Gastrocnemius medialis (tissue), 4 donors: ENCODE results near the gene LPCAT1. TPM values are rescaled to one million over a fixed set of nuclear protein-coding genes. Genes with fewer than 3 reads are reported as not detected.

Source experiments
- ATAC-seq, 2 donors: fragments of 150-250 bp; one replicate each; pipeline ENCODE4 v1.9.1; 2016
- DNase-seq, 2 donors: peaks; one replicate each; pipeline ENCODE4 v3.0.0-alpha.2; 2019
- H3K27ac ChIP-seq, 4 donors: fragments of 200-600 bp; sonication (generic); 1 replicate in 1 of 4; 2 replicates in 3 of 4; pipeline ENCODE4 v1.5.1; 2016 to 2018; ENCODE audit warnings: mild to moderate bottlenecking in 2 of 4, moderate library complexity in 1 of 4
- H3K27me3 ChIP-seq, 3 donors: fragments of 200-600 bp; sonication (generic) in 2 of 3; 1 replicate in 1 of 3; 2 replicates in 2 of 3; pipeline versions ENCODE4 v1.5.1 to v1.6.0; 2016 to 2019; ENCODE audit warnings: mild to moderate bottlenecking in 1 of 3, moderate library complexity in 1 of 3
- H3K36me3 ChIP-seq, 2 donors: fragments of 200-600 bp; sonication (generic) in 1 of 2; one replicate each; pipeline ENCODE4 v1.5.1; 2017 to 2018
- H3K4me1 ChIP-seq, 2 donors: fragments of 200-600 bp; sonication (generic) in 1 of 2; one replicate each; pipeline ENCODE4 v1.5.1; 2016 to 2017; ENCODE audit warnings: mild to moderate bottlenecking in 2 of 2
- H3K4me3 ChIP-seq, 4 donors: fragments of 200-600 bp; sonication (generic) in 3 of 4; 1 replicate in 1 of 4; 2 replicates in 3 of 4; pipeline ENCODE4 v1.5.1; 2016 to 2019; ENCODE audit warnings: mild to moderate bottlenecking in 2 of 4
- H3K9me3 ChIP-seq, 3 donors: fragments of 200-600 bp; sonication (generic) in 2 of 3; 1 replicate in 1 of 3; 2 replicates in 2 of 3; pipeline ENCODE4 v1.5.1; 2016 to 2019
- CTCF ChIP-seq, 5 experiments: fragments of 450-650 bp in 3 of 5; fragments of 200-600 bp in 2 of 5; sonication (generic) in 2 of 5; IDR thresholded peaks in 4 of 5; conservative IDR thresholded peaks in 1 of 5; 1 replicate in 4 of 5; 2 replicates in 1 of 5; pipeline ENCODE4 v1.5.1; 2016 to 2019; ENCODE audit warnings: antibody characterized with exemption in 5 of 5, mild to moderate bottlenecking in 3 of 5, moderate library complexity in 3 of 5
- POLR2A ChIP-seq, 2 donors: fragments of 450-650 bp; IDR thresholded peaks; one replicate each; pipeline ENCODE4 v1.6.1; 2017; ENCODE audit warnings: antibody characterized with exemption in 2 of 2, mild to moderate bottlenecking in 2 of 2, moderate library complexity in 2 of 2
- in situ Hi-C, 4 donors: fragments of 200-750 bp; cut with MboI; loops; one replicate each; pipeline versions ENCODE4 v1.15.0 to v1.8.0; 2017; ENCODE audit warnings: low sequenced_read_pairs in 4 of 4
- intact Hi-C: fragments of 100-400 bp; cut with DNase I; formaldehyde crosslinking; loops from one replicate; pipeline ENCODE4 v1.15.1; 2023; ENCODE audit warnings: low total_unique reads
- total RNA-seq, 4 donors: library from RNA; depleted of rRNA; stranded (reverse); fragments of >200 nt; gene quantifications; one replicate each; pipeline versions ENCODE4 v1.1.0 to v1.2.3, GENCODE V29; 2016

The LPCAT1 gene
- total RNA-seq, 4 donors from 2014 or later = 1.4 to 9.2 (median 4.2) TPM

GRCh38 chr5:1504069-1504595 is 19.6 kb downstream of the LPCAT1 start:
- Histone ChIP-seq H3K27me3 (no peaks in the 10 kb centered on the region), H3K27ac (no peak overlapping the region), H3K36me3 (no peaks in the 10 kb centered on the region), H3K4me3 (no peak overlapping the region), H3K9me3 (no peaks in the 10 kb centered on the region), H3K4me1 (peaks cover 0 to 3% of the 10 kb centered on the region in 2 donors)
- no peak for ATAC-seq
- TF ChIP-seq POLR2A (IDR thresholded peaks at IDR 0.05) = no peak
- TF ChIP-seq CTCF (IDR thresholded peaks at IDR 0.05 in 4 of 5, conservative IDR thresholded peaks at IDR 0.05 in 1 of 5) = no peak
- intact Hi-C loops = no loop called here
- in situ Hi-C loops = no loop called here
- no peak for DNase-seq

GRCh38 chr5:1503241-1504068 is 20.3 kb downstream of the LPCAT1 start:
- intact Hi-C loops = no loop called here
- in situ Hi-C loops = no loop called here
- no peak overlapping the region for H3K4me3 ChIP-seq

GRCh38 chr5:1502737-1503120 is 21.0 kb downstream of the LPCAT1 start:
- no peaks in the 10 kb centered on the region for H3K9me3 ChIP-seq
- intact Hi-C loops = no loop called here
- TF ChIP-seq POLR2A (IDR thresholded peaks at IDR 0.05) (no peak), CTCF (IDR thresholded peaks at IDR 0.05 in 4 of 5, conservative IDR thresholded peaks at IDR 0.05 in 1 of 5) (no peak)
- no peak overlapping the region for H3K4me3 ChIP-seq
- DNase-seq (no peak), ATAC-seq (no peak)
- in situ Hi-C loops = no loop called here
- no peaks in the 10 kb centered on the region for H3K36me3 ChIP-seq
- no peak overlapping the region for H3K27ac ChIP-seq
- H3K4me1 ChIP-seq = peaks cover 0 to 3% of the 10 kb centered on the region in 2 donors
- H3K27me3 ChIP-seq = no peaks in the 10 kb centered on the region

More at GRCh38 chr5:1503241-1504068, 20.3 kb downstream of the LPCAT1 start:
- Histone ChIP-seq H3K9me3 (no peaks in the 10 kb centered on the region), H3K36me3 (no peaks in the 10 kb centered on the region), H3K27me3 (no peaks in the 10 kb centered on the region), H3K27ac (no peak overlapping the region), H3K4me1 (peaks cover 0 to 3% of the 10 kb centered on the region in 2 donors)
- no peak for ATAC-seq
- DNase-seq = peak; percentile 22 to 42
- TF ChIP-seq POLR2A (IDR thresholded peaks at IDR 0.05) = no peak
- no peak for TF ChIP-seq CTCF (IDR thresholded peaks at IDR 0.05 in 4 of 5, conservative IDR thresholded peaks at IDR 0.05 in 1 of 5)

GRCh38 chr5:1502046-1502736 is 21.6 kb downstream of the LPCAT1 start:
- H3K4me3 ChIP-seq = no peak overlapping the region
- peak in 1 of 2 donors; percentile 16 for TF ChIP-seq POLR2A (IDR thresholded peaks at IDR 0.05)
- TF ChIP-seq CTCF (IDR thresholded peaks at IDR 0.05 in 4 of 5, conservative IDR thresholded peaks at IDR 0.05 in 1 of 5) = no peak
- in situ Hi-C loops (no loop called here), intact Hi-C loops (no loop called here)
- no peaks in the 10 kb centered on the region for H3K27me3 ChIP-seq
- no peaks in the 10 kb centered on the region for H3K36me3 ChIP-seq
- ATAC-seq (no peak), DNase-seq (peak in 1 of 2 donors; percentile 36)
- no peak overlapping the region for H3K27ac ChIP-seq
- H3K4me1 ChIP-seq = peaks cover 0 to 3% of the 10 kb centered on the region in 2 donors
- H3K9me3 ChIP-seq = no peaks in the 10 kb centered on the region
